HEK293T (cell line): ENCODE data around the gene RGS21.

Experiments used
- ARNT ChIP-seq: fragments of 450-650 bp; IDR thresholded peaks from 2 replicates; pipeline ENCODE4 v1.6.1; 2017; ENCODE audit warnings: mild to moderate bottlenecking
- ELF4 ChIP-seq: fragments of 450-650 bp; IDR thresholded peaks from 2 replicates; pipeline ENCODE4 v1.6.1; 2017; ENCODE audit warnings: antibody characterized with exemption
- FOXA1 ChIP-seq: fragments of 450-650 bp; IDR thresholded peaks from 2 replicates; pipeline ENCODE4 v1.6.1; 2016; ENCODE audit warnings: mild to moderate bottlenecking
- FOXM1 ChIP-seq: fragments of 450-650 bp; IDR thresholded peaks from 2 replicates; pipeline ENCODE4 v1.6.1; 2017; ENCODE audit warnings: mild to moderate bottlenecking, borderline replicate concordance
- HDGF ChIP-seq: fragments of 450-650 bp; IDR thresholded peaks from 2 replicates; pipeline ENCODE4 v1.6.1; 2017; ENCODE audit warnings: antibody characterized with exemption, borderline replicate concordance
- NFRKB ChIP-seq: fragments of 450-650 bp; IDR thresholded peaks from 2 replicates; pipeline ENCODE4 v1.6.1; 2016; ENCODE audit warnings: mild to moderate bottlenecking, moderate library complexity
- SP1 ChIP-seq: fragments of 450-650 bp; IDR thresholded peaks from 2 replicates; pipeline ENCODE4 v1.6.1; 2017
- SUZ12 ChIP-seq: fragments of 450-650 bp; IDR thresholded peaks from 2 replicates; pipeline ENCODE4 v1.6.1; 2016; ENCODE audit warnings: mild to moderate bottlenecking
- TARDBP ChIP-seq: fragments of 450-650 bp; IDR thresholded peaks from 2 replicates; pipeline ENCODE4 v1.6.1; 2016

DNA sequence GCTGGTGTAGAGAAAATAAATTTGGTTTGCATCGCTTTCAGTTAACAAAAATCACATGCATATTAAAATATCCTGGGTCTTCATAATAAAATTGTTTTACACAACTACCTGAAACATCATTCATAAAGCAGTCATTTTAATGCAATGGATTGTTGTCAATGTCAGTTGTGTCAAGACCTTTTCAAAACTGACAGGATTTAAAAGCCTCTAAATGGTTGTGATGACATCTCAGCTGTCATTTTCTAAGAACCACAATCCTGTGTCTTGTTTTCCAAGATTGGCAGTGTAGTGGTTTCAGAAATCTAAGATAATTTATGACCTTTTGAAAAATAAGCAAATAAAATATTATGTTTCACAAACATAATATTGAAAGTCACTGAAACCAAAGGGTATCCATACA lies 42.0 kb downstream of the RGS21 start:
- TF ChIP-seq ELF4: no peak
- TF ChIP-seq ARNT: no peak
- TF ChIP-seq SUZ12: no peak
- no peak for TF ChIP-seq SP1
- TF ChIP-seq HDGF: no peak
- TF ChIP-seq FOXM1: no peak
- no peak for TF ChIP-seq FOXA1
- TF ChIP-seq TARDBP: no peak
- no peak for TF ChIP-seq NFRKB
